ENCODE measurements around the gene PPFIBP2.

Gene PPFIBP2

DNA sequence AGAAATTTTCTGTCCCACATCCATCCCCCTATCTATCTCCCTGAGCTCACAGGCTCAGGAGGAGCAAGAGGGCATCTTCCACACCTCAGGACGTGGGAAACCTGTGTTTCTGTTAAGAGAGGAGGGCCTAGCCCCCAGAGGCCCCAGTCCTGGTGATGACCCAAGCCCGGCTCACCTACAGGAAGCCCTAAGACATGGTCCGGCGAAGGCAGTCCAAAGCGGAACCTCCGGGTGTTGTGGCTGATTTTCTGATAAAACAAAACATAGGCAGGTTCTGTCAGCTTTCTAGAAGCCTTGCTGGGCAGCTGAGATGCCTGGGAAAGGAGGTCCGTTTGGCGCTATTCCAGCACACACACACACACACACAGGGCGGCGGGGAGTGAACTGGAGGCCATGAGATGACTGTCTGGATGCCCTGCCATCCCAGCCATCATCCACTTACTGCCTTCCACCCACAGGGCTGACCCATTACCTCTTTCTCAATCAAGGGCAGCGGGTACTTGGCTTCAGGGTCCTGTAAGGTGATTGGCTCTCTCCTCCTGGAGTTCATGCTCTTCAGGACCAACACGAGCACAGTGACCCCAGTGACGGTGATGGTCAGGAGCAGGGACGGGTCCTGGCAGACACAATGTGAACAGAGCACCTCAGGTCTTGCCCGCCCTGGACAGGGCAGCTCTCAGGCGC is 158.6 kb downstream of the PPFIBP2 start:
- TF ChIP-seq EZH2phosphoT487 (IDR thresholded peaks at IDR 0.05; ENCODE audit: low read length) = no peak
- Histone ChIP-seq H3K9me3 (replicated peaks; ENCODE audit: insufficient read depth, low read length) (no peaks in the 10 kb centered on the region), H3K79me2 (ENCODE audit: low read length) (no peaks in the 10 kb centered on the region), H3K4me1 (ENCODE audit: low read length) (peaks cover 26% of the 10 kb centered on the region), H3K27me3 (replicated peaks; ENCODE audit: insufficient read depth, low read length) (no peaks in the 10 kb centered on the region), H3K4me2 (ENCODE audit: low read depth, low read length) (no peak overlapping the region; the same call in 1 of the 2 replicates), H3K4me3 (ENCODE audit: low read length) (no peak overlapping the region; the same call in 1 of the 2 replicates), H3K27ac (ENCODE audit: low read length) (no peak overlapping the region), H3F3A (ENCODE audit: insufficient read depth, low read length) (0 out of 2 replicates have a peak, but pooled peaks cover 2% of the 10 kb centered on the region), H3K9me2 (replicated peaks; ENCODE audit: insufficient read depth, low read length) (no peaks in the 10 kb centered on the region), H4K20me1 (ENCODE audit: insufficient read depth, low read length) (no peaks in the 10 kb centered on the region), H3K9ac (ENCODE audit: low read length) (no peak overlapping the region), H3K36me3 (replicated peaks; ENCODE audit: insufficient read depth, low read length) (no peaks in the 10 kb centered on the region), H2AFZ (ENCODE audit: low read length) (no peak overlapping the region)
- DNase-seq = no peak

GRCh38 chr11:7672960-7673723 is 159.3 kb downstream of the PPFIBP2 start, which contains the start of gene CYB5R2:
TSS of gene CYB5R2 (minus strand) at chr11:7673500. CDS start at chr11:7672825, 675 bp downstream.
- H3K9me2 ChIP-seq (replicated peaks; ENCODE audit: insufficient read depth, low read length) = no peaks in the 10 kb centered on the region
- H4K20me1 ChIP-seq (ENCODE audit: insufficient read depth, low read length) = no peaks in the 10 kb centered on the region
- H3K27ac ChIP-seq (ENCODE audit: low read length) = no peak within 1 kb of the TSS
- TF ChIP-seq EZH2phosphoT487 (IDR thresholded peaks at IDR 0.05; ENCODE audit: low read length) (no peak), EZH2 (optimal IDR thresholded peaks at IDR 0.05; ENCODE audit: low read depth, low read length) (no peak), CTCF (IDR thresholded peaks at IDR 0.05; ENCODE audit: low read length) (no peak)
- no peaks in the 10 kb centered on the region for H3K79me2 ChIP-seq (ENCODE audit: low read length)
- H3F3A ChIP-seq (ENCODE audit: insufficient read depth, low read length) = no peaks in the 10 kb centered on the region
- peaks cover 18% of the 10 kb centered on the region for H3K4me1 ChIP-seq (ENCODE audit: low read length)
- H3K9me3 ChIP-seq (replicated peaks; ENCODE audit: insufficient read depth, low read length) = no peaks in the 10 kb centered on the region
- no peak within 1 kb of the TSS for H3K9ac ChIP-seq (ENCODE audit: low read length)
- H3K36me3 ChIP-seq (replicated peaks; ENCODE audit: insufficient read depth, low read length) = no peaks in the 10 kb centered on the region
- no peaks in the 10 kb centered on the region for H3K27me3 ChIP-seq (replicated peaks; ENCODE audit: insufficient read depth, low read length)
- H3K4me2 ChIP-seq (ENCODE audit: low read depth, low read length) = peak within 1 kb of the TSS; percentile 40; the same call in 1 of the 2 replicates
- H3K4me3 ChIP-seq (ENCODE audit: low read length) = peak within 1 kb of the TSS; percentile 33; the same call in 1 of the 2 replicates
- peak within 1 kb of the TSS; percentile 55; the same call in 1 of the 2 replicates for H2AFZ ChIP-seq (ENCODE audit: low read length)
- DNase-seq = no peak

DNA sequence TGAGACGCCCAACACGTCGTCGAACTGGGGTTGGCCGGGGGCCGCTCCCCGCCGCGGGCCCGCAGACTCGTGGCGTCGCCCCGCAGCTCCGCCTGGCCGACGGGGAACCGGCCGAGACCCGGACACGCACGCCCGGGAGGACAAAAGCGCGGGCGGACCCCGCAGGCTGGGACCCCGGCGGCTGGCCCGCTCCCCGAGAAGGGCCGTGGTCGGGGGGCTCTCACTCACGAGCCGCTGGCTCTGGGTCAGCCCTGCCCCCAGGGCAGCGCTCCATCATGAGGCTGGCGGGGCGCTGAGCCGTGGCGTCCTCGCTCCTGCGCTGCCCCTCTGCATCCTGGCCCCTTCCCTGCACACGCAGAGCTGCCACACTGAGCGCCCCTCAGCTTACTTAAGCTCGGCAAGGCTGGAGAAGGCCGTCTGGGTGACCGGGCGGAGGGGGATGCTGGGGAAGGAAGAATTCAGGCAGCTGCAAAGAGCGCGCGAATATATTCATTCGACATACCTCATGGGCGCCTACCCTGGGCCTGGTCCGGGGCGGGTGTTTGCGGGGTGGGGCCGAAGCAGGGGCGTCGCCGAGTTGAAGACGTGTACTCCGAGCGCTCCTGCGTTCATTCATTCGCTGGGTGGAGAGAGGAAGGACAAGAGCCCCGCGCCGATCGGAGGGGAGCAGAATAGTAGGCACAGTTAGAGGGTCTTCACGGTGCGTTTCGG is 160.1 kb downstream of the PPFIBP2 start:
- H3K79me2 ChIP-seq (ENCODE audit: low read length) = no peaks in the 10 kb centered on the region
- no peaks in the 10 kb centered on the region for H3K9me2 ChIP-seq (replicated peaks; ENCODE audit: insufficient read depth, low read length)
- DNase-seq = no peak
- no peaks in the 10 kb centered on the region for H3K27me3 ChIP-seq (replicated peaks; ENCODE audit: insufficient read depth, low read length)
- H3K4me1 ChIP-seq (ENCODE audit: low read length) = peaks cover 18% of the 10 kb centered on the region
- no peaks in the 10 kb centered on the region for H3K36me3 ChIP-seq (replicated peaks; ENCODE audit: insufficient read depth, low read length)
- no peak overlapping the region for H3K27ac ChIP-seq (ENCODE audit: low read length)
- peak overlapping the region; percentile 55; the same call in 1 of the 2 replicates for H2AFZ ChIP-seq (ENCODE audit: low read length)
- no peak overlapping the region for H3K9ac ChIP-seq (ENCODE audit: low read length)
- TF ChIP-seq CTCF (IDR thresholded peaks at IDR 0.05; ENCODE audit: low read length) (no peak), EZH2phosphoT487 (IDR thresholded peaks at IDR 0.05; ENCODE audit: low read length) (no peak), EZH2 (optimal IDR thresholded peaks at IDR 0.05; ENCODE audit: low read depth, low read length) (no peak)
- H3K4me2 ChIP-seq (ENCODE audit: low read depth, low read length) = peak overlapping the region; percentile 40; the same call in 1 of the 2 replicates
- H4K20me1 ChIP-seq (ENCODE audit: insufficient read depth, low read length) = no peaks in the 10 kb centered on the region
- no peaks in the 10 kb centered on the region for H3F3A ChIP-seq (ENCODE audit: insufficient read depth, low read length)
- no peaks in the 10 kb centered on the region for H3K9me3 ChIP-seq (replicated peaks; ENCODE audit: insufficient read depth, low read length)
- peak overlapping the region; percentile 33; the same call in 1 of the 2 replicates for H3K4me3 ChIP-seq (ENCODE audit: low read length)
